Neural progenitor cell (in vitro differentiated cells): Measurements from ENCODE around the gene POLN.

Experiments
- EZH2phosphoT487 ChIP-seq: fragments of 200-600 bp; sonication (generic); IDR thresholded peaks from 2 replicates; pipeline ENCODE4 v1.6.1; 2017; ENCODE audit warnings: antibody characterized with exemption
- TF ChIP-seq, protein P1 (sequence below): fragments of 200-600 bp; sonication (generic); IDR thresholded peaks from 2 replicates; pipeline ENCODE4 v1.5.1; 2017; ENCODE audit warnings: antibody characterized with exemption, mild to moderate bottlenecking

DNA sequence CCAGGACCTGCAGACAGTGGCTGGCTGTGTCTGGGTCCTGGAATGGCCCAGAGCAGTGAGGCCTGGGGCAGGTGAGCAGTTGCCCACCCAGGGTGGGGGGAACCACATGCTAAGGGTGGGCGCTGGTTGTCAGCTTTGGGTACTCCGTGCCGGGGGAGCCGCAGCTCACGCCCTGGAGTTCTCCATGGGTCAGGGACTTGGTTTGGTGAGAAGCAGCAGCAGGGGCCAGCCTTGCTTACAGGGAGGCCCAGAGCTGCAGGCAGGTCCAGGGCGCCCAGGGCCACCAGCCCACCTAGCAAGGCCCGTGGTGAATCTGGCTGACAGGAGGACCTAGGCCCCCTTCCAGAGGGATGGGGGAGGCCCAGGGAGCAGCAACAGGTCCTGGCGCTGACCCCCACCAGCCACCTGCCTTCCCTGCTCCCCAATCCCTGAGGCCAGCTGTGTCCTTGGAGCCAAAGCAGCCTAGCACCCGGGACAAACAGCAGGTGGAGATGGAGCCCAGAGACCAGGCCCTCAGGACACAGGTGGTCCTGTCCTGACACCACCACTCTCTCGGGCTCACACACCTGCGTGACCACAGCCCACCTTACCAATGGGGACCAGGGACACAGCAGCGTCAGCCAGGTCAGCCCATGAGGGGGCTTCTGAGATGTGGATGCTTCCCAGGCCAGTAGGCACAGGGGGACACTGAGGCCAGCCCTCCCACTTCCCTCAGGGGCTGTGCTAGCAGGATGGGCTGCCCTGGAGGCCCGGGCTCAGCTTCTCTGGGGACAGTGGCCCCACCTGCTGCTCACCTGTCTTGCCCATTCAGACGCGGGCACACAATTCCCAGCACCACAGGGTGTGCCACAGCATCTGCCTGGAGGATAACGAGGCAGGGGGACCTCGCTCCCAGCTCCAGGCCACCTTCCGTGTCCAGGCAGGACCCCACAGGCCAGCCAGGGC is 16.4 kb upstream of the POLN start:
- TF ChIP-seq, protein P1, sequence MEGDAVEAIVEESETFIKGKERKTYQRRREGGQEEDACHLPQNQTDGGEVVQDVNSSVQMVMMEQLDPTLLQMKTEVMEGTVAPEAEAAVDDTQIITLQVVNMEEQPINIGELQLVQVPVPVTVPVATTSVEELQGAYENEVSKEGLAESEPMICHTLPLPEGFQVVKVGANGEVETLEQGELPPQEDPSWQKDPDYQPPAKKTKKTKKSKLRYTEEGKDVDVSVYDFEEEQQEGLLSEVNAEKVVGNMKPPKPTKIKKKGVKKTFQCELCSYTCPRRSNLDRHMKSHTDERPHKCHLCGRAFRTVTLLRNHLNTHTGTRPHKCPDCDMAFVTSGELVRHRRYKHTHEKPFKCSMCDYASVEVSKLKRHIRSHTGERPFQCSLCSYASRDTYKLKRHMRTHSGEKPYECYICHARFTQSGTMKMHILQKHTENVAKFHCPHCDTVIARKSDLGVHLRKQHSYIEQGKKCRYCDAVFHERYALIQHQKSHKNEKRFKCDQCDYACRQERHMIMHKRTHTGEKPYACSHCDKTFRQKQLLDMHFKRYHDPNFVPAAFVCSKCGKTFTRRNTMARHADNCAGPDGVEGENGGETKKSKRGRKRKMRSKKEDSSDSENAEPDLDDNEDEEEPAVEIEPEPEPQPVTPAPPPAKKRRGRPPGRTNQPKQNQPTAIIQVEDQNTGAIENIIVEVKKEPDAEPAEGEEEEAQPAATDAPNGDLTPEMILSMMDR = no peak
- TF ChIP-seq EZH2phosphoT487 = no peak
